K562 (cell line): Measurements from ENCODE around the gene ADAM22. TPM values are rescaled to one million over a fixed set of nuclear protein-coding genes. Genes with fewer than 3 reads are reported as not detected.

ENCODE experiments used
- ARID1B ChIP-seq: fragments of 450-650 bp; IDR thresholded peaks from 2 replicates; pipeline ENCODE4 v1.6.1; 2016; ENCODE audit warnings: antibody characterized with exemption, mild to moderate bottlenecking, inconsistent platforms
- CBX1 ChIP-seq: sonication (generic); IDR thresholded peaks from 2 replicates; pipeline ENCODE4 v1.6.1; 2016; ENCODE audit warnings: antibody characterized with exemption, low read depth, mild to moderate bottlenecking
- DPF2 ChIP-seq: fragments of 450-650 bp; IDR thresholded peaks from 2 replicates; pipeline ENCODE4 v1.6.1; 2016
- ELF4 ChIP-seq: fragments of 450-650 bp; formaldehyde crosslinking; IDR thresholded peaks from 2 replicates; pipeline ENCODE4 v1.4.0; 2022; ENCODE audit warnings: missing genetic modification characterization
- EP300 ChIP-seq: IDR thresholded peaks from 2 replicates; pipeline ENCODE4 v1.6.1; 2012; ENCODE audit warnings: low read length, improper control_type of control experiment
- HNRNPUL1 ChIP-seq: fragments of 200-400 bp; formaldehyde crosslinking; IDR thresholded peaks from 2 replicates; pipeline ENCODE4 v1.6.1; 2017; ENCODE audit warnings: low read length
- JUND ChIP-seq, 2 experiments: IDR thresholded peaks; 2 replicates in 1 of 2; 3 replicates in 1 of 2; pipeline ENCODE4 v1.6.1; 2011; ENCODE audit warnings: borderline replicate concordance in 2 of 2, low read depth in 2 of 2, low read length in 2 of 2, improper control_type of control experiment in 1 of 2, missing biosample characterization in 1 of 2, missing genetic modification characterization in 1 of 2, missing genetic modification reagents in 1 of 2
- L3MBTL2 ChIP-seq: fragments of 450-650 bp; IDR thresholded peaks from 2 replicates; pipeline ENCODE4 v1.6.1; 2016; ENCODE audit warnings: mild to moderate bottlenecking, moderate library complexity
- LEF1 ChIP-seq: fragments of 450-650 bp; IDR thresholded peaks from 2 replicates; pipeline ENCODE4 v1.6.1; 2016; ENCODE audit warnings: mild to moderate bottlenecking
- MTF1 ChIP-seq: fragments of 250-450 bp; sonication (Bioruptor Pico); IDR thresholded peaks from 2 replicates; pipeline ENCODE4 v1.9.0; 2021; ENCODE audit warnings: moderate library complexity, mild to moderate bottlenecking, inconsistent platforms, borderline replicate concordance
- RAD51 ChIP-seq: fragments of 450-650 bp; IDR thresholded peaks from 2 replicates; pipeline ENCODE4 v1.7.1; 2016; ENCODE audit warnings: low read depth, mild to moderate bottlenecking, borderline replicate concordance
- SP1 ChIP-seq: sonication (generic); formaldehyde crosslinking; IDR thresholded peaks from 2 replicates; pipeline ENCODE4 v1.8.1; 2022; ENCODE audit warnings: mild to moderate bottlenecking, missing genetic modification reagents
- ZBTB1 ChIP-seq: sonication (generic); formaldehyde crosslinking; IDR thresholded peaks from 2 replicates; pipeline ENCODE4 v1.8.1; 2023; ENCODE audit warnings: missing genetic modification reagents, low read depth, mild to moderate bottlenecking, borderline replicate concordance
- ZNF134 ChIP-seq: fragments of 250-450 bp; sonication (Bioruptor Pico); conservative IDR thresholded peaks from 2 replicates; pipeline ENCODE4 v1.4.0; 2020
- ZNF217 ChIP-seq: sonication (generic); formaldehyde crosslinking; IDR thresholded peaks from 2 replicates; pipeline ENCODE4 v1.8.0; 2022; ENCODE audit warnings: mild to moderate bottlenecking, missing genetic modification reagents
- ZNF395 ChIP-seq: fragments of 200-800 bp; sonication (Bioruptor generic); IDR thresholded peaks from 2 replicates; pipeline ENCODE4 v1.6.1; 2017; ENCODE audit warnings: missing genetic modification characterization, missing compliant biosample characterization
- polyA plus RNA-seq, 8 experiments: library from polyadenylated mRNA; depleted of rRNA in 4 of 8; stranded (reverse) in 5 of 8; unstranded in 3 of 8; fragments of >200 nt; fragmentation: Nextera tagmentation in 2 of 8; fragmentation: Illumina TruSeq in 1 of 8; extraction: Ambion mirVana in 2 of 8; extraction: Trizol in 1 of 8; gene quantifications; 2 replicates each; pipeline versions ENCODE4 v1.2.1 to v1.2.3, GENCODE V29; 2011 to 2014; ENCODE audit warnings: inconsistent platforms in 1 of 8, missing spikeins in 1 of 8
- total RNA-seq, 7 experiments: library from RNA; depleted of rRNA in 6 of 7; stranded (reverse); fragments of >200 nt in 6 of 7; fragmentation: Illumina TruSeq in 2 of 7; extraction: Trizol in 2 of 7; gene quantifications; 2 replicates each; pipeline versions ENCODE4 v1.2.1 to v1.2.3, GENCODE V29; 2011 to 2021; ENCODE audit warnings: low replicate concordance in 1 of 7
- TF ChIP-seq, protein P1 (sequence below): sonication (generic); formaldehyde crosslinking; IDR thresholded peaks from 2 replicates; pipeline ENCODE4 v1.8.1; 2023; ENCODE audit warnings: mild to moderate bottlenecking, missing genetic modification reagents
- TF ChIP-seq, protein P2 (sequence below): sonication (generic); formaldehyde crosslinking; IDR thresholded peaks from 2 replicates; pipeline ENCODE4 v1.8.0; 2022; ENCODE audit warnings: mild to moderate bottlenecking, missing genetic modification reagents
- TF ChIP-seq, protein P3 (sequence below), 2 experiments: fragments of 150-350 bp in 1 of 2; IDR thresholded peaks; 2 replicates each; pipeline ENCODE4 v1.6.1; 2012 to 2016; ENCODE audit warnings: low read depth in 2 of 2, low read length in 2 of 2, mild to moderate bottlenecking in 1 of 2, moderate library complexity in 1 of 2

Gene ADAM22
- total and polyA plus RNA-seq, 9 of the 15 experiments (the other 6 are each of a cell fraction or from before 2014, with no cell fraction given), result 0.01 to 0.58 (median 0.18) TPM

GRCh38 chr7:88205179-88205578 lies 271.1 kb downstream of the ADAM22 start (continued):
- TF ChIP-seq, protein P1, sequence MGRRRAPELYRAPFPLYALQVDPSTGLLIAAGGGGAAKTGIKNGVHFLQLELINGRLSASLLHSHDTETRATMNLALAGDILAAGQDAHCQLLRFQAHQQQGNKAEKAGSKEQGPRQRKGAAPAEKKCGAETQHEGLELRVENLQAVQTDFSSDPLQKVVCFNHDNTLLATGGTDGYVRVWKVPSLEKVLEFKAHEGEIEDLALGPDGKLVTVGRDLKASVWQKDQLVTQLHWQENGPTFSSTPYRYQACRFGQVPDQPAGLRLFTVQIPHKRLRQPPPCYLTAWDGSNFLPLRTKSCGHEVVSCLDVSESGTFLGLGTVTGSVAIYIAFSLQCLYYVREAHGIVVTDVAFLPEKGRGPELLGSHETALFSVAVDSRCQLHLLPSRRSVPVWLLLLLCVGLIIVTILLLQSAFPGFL, result no peak
- peak; percentile 72; the same call in 1 of the 2 replicates for TF ChIP-seq LEF1
- no peak for TF ChIP-seq ELF4 (CRISPR knock-in tag)
- peak; percentile 81; the same call in 1 of the 2 replicates for TF ChIP-seq EP300
- no peak for TF ChIP-seq SP1 (CRISPR knock-in tag)
- TF ChIP-seq JUND (IDR thresholded peaks at IDR 0.05; ENCODE audit: borderline replicate concordance, low read depth, low read length), result 0 out of 2 replicates have a peak, but pooled peaks have one; percentile 6
- TF ChIP-seq JUND (tag; IDR thresholded peaks at IDR 0.05; ENCODE audit: borderline replicate concordance, low read depth, low read length), result no peak; the same call in 2 of the 3 replicates
- TF ChIP-seq RAD51, result 0 out of 2 replicates have a peak, but pooled peaks have one; percentile 7
- no peak for TF ChIP-seq ZNF395 (CRISPR knock-in tag)
- TF ChIP-seq DPF2, result peak; percentile 78
- TF ChIP-seq MTF1 (CRISPR knock-in tag), result no peak
- TF ChIP-seq ZBTB1 (CRISPR knock-in tag), result no peak
- no peak for TF ChIP-seq CBX1
- TF ChIP-seq, protein P2, sequence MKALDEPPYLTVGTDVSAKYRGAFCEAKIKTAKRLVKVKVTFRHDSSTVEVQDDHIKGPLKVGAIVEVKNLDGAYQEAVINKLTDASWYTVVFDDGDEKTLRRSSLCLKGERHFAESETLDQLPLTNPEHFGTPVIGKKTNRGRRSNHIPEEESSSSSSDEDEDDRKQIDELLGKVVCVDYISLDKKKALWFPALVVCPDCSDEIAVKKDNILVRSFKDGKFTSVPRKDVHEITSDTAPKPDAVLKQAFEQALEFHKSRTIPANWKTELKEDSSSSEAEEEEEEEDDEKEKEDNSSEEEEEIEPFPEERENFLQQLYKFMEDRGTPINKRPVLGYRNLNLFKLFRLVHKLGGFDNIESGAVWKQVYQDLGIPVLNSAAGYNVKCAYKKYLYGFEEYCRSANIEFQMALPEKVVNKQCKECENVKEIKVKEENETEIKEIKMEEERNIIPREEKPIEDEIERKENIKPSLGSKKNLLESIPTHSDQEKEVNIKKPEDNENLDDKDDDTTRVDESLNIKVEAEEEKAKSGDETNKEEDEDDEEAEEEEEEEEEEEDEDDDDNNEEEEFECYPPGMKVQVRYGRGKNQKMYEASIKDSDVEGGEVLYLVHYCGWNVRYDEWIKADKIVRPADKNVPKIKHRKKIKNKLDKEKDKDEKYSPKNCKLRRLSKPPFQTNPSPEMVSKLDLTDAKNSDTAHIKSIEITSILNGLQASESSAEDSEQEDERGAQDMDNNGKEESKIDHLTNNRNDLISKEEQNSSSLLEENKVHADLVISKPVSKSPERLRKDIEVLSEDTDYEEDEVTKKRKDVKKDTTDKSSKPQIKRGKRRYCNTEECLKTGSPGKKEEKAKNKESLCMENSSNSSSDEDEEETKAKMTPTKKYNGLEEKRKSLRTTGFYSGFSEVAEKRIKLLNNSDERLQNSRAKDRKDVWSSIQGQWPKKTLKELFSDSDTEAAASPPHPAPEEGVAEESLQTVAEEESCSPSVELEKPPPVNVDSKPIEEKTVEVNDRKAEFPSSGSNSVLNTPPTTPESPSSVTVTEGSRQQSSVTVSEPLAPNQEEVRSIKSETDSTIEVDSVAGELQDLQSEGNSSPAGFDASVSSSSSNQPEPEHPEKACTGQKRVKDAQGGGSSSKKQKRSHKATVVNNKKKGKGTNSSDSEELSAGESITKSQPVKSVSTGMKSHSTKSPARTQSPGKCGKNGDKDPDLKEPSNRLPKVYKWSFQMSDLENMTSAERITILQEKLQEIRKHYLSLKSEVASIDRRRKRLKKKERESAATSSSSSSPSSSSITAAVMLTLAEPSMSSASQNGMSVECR (CRISPR knock-in tag), result no peak
- TF ChIP-seq ARID1B, result peak; percentile 90
- TF ChIP-seq ZNF134, result no peak
- no peak for TF ChIP-seq L3MBTL2
- no peak for TF ChIP-seq ZNF217 (CRISPR knock-in tag)
- TF ChIP-seq, protein P3, sequence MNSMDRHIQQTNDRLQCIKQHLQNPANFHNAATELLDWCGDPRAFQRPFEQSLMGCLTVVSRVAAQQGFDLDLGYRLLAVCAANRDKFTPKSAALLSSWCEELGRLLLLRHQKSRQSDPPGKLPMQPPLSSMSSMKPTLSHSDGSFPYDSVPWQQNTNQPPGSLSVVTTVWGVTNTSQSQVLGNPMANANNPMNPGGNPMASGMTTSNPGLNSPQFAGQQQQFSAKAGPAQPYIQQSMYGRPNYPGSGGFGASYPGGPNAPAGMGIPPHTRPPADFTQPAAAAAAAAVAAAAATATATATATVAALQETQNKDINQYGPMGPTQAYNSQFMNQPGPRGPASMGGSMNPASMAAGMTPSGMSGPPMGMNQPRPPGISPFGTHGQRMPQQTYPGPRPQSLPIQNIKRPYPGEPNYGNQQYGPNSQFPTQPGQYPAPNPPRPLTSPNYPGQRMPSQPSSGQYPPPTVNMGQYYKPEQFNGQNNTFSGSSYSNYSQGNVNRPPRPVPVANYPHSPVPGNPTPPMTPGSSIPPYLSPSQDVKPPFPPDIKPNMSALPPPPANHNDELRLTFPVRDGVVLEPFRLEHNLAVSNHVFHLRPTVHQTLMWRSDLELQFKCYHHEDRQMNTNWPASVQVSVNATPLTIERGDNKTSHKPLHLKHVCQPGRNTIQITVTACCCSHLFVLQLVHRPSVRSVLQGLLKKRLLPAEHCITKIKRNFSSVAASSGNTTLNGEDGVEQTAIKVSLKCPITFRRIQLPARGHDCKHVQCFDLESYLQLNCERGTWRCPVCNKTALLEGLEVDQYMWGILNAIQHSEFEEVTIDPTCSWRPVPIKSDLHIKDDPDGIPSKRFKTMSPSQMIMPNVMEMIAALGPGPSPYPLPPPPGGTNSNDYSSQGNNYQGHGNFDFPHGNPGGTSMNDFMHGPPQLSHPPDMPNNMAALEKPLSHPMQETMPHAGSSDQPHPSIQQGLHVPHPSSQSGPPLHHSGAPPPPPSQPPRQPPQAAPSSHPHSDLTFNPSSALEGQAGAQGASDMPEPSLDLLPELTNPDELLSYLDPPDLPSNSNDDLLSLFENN (IDR thresholded peaks at IDR 0.05; ENCODE audit: low read depth in 2 of 2, low read length in 2 of 2), result no peak
- TF ChIP-seq HNRNPUL1, result no peak
